Testis (tissue), 2 donors: Measurements from ENCODE around the gene FAM241B.

Experiments used
- POLR2A ChIP-seq: fragments of 450-650 bp; IDR thresholded peaks from one replicate; pipeline ENCODE4 v1.6.1; 2017; ENCODE audit warnings: antibody characterized with exemption, mild to moderate bottlenecking, moderate library complexity
- TF ChIP-seq, protein P1 (sequence below), 3 experiments: fragments of 450-650 bp in 2 of 3; fragments of 200-600 bp in 1 of 3; sonication (generic) in 1 of 3; IDR thresholded peaks; one replicate each; pipeline ENCODE4 v1.5.1; 2016 to 2019; ENCODE audit warnings: antibody characterized with exemption in 3 of 3, mild to moderate bottlenecking in 2 of 3, moderate library complexity in 1 of 3

- TF ChIP-seq, protein P1, sequence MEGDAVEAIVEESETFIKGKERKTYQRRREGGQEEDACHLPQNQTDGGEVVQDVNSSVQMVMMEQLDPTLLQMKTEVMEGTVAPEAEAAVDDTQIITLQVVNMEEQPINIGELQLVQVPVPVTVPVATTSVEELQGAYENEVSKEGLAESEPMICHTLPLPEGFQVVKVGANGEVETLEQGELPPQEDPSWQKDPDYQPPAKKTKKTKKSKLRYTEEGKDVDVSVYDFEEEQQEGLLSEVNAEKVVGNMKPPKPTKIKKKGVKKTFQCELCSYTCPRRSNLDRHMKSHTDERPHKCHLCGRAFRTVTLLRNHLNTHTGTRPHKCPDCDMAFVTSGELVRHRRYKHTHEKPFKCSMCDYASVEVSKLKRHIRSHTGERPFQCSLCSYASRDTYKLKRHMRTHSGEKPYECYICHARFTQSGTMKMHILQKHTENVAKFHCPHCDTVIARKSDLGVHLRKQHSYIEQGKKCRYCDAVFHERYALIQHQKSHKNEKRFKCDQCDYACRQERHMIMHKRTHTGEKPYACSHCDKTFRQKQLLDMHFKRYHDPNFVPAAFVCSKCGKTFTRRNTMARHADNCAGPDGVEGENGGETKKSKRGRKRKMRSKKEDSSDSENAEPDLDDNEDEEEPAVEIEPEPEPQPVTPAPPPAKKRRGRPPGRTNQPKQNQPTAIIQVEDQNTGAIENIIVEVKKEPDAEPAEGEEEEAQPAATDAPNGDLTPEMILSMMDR (IDR thresholded peaks at IDR 0.05) = no peak
- TF ChIP-seq POLR2A = no peak
These were observed 21.0 kb upstream of the FAM241B start for GRCh38 chr10:69609077-69609476.
